Muscle of leg (tissue), 11 donors: ENCODE measurements around the gene HMGCS2. TPM values are rescaled to one million over a fixed set of nuclear protein-coding genes. Genes with fewer than 3 reads are reported as not detected.

Source experiments
- DNase-seq: peaks from one replicate; pipeline ENCODE4 v3.0.0; 2013
- H3K27ac ChIP-seq: one replicate; pipeline ENCODE4 v1.5.1; 2013; ENCODE audit warnings: mild to moderate bottlenecking, low read length, control low read depth
- H3K27me3 ChIP-seq: one replicate; pipeline ENCODE4 v1.6.1; 2013; ENCODE audit warnings: low read length; ENCODE audit not compliant: control insufficient read depth, insufficient read depth
- H3K36me3 ChIP-seq: one replicate; pipeline ENCODE4 v1.6.1; 2013; ENCODE audit warnings: low read length; ENCODE audit not compliant: control insufficient read depth, insufficient read depth
- H3K4me1 ChIP-seq: one replicate; pipeline ENCODE4 v1.6.1; 2013; ENCODE audit warnings: low read length; ENCODE audit not compliant: control insufficient read depth, insufficient read depth
- H3K4me3 ChIP-seq: one replicate; pipeline ENCODE4 v1.5.1; 2013; ENCODE audit warnings: low read length, control low read depth
- H3K9me3 ChIP-seq: replicated peaks from 2 replicates; pipeline ENCODE4 v1.6.1; 2013; ENCODE audit warnings: low read depth, low read length; ENCODE audit not compliant: control insufficient read depth
- WGBS: methylation state at CpG from one replicate; pipeline ENCODE4 v1.1.5; 2013; ENCODE audit warnings: missing lambda C conversion rate; ENCODE audit not compliant: insufficient coverage; 5-methylcytosine and 5-hydroxymethylcytosine counted together
- polyA plus RNA-seq, 8 donors: library from polyadenylated mRNA; unstranded; fragments of 120-200 nt; gene quantifications; one replicate each; pipeline versions ENCODE4 v1.2.1 to v1.2.3, GENCODE V29; 2013; ENCODE audit warnings: inconsistent platforms in 1 of 8, low replicate concordance in 1 of 8; ENCODE audit not compliant: insufficient read length in 8 of 8, insufficient read depth in 1 of 8
- total RNA-seq: library from RNA; stranded (reverse); fragments of 120-200 nt; gene quantifications from one replicate; pipeline ENCODE4 v1.2.4, GENCODE V29; 2013

HMGCS2 gene
- total and polyA plus RNA-seq, 9 donors, result 0.13 to 2.9 (median 1.2) TPM; not detected in 4

DNA sequence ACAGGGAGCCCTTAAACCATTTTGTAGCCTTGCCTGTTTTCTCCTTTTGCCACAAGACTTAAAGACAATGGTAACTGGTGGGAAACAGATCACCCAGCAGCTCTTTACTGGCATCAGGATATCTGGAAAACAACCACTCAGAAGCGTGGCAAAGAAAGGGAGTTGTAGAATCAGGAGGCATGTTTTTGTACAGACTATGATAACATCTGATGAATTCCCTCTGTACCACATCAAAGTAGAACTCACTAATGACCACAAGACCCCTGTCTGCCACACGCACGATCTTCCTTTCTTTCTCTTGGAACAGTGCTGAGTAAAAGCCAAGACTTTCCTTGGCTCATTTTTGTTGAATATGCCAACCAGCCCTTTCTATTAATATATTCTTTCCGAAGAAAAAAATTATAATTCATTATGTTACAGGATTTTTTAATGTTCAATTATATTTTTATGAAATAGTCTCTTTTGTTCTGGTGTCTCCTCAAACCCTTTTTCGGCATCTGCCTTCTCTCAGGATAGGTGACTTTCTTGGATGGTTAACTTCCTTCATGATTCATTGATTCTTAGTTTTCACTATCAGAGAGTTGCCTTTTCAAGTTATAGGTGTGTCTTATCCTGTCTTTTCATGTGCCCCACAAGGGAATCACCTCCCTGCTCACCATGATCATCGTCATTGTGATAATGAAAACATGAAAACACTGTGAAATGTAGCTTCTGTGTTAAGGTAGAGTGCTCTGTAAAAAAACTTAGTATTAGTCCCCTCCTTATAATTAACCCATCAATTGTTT, 64.8 kb downstream of the HMGCS2 start:
- Histone ChIP-seq H3K4me3 (no peak overlapping the region), H3K4me1 (no peaks in the 10 kb centered on the region), H3K27me3 (no peaks in the 10 kb centered on the region), H3K36me3 (no peaks in the 10 kb centered on the region), H3K9me3 (peaks cover 7% of the 10 kb centered on the region), H3K27ac (no peak overlapping the region)
- WGBS, result no CpG with 5 or more reads among the region's 6 CpGs
- no peak for DNase-seq

DNA sequence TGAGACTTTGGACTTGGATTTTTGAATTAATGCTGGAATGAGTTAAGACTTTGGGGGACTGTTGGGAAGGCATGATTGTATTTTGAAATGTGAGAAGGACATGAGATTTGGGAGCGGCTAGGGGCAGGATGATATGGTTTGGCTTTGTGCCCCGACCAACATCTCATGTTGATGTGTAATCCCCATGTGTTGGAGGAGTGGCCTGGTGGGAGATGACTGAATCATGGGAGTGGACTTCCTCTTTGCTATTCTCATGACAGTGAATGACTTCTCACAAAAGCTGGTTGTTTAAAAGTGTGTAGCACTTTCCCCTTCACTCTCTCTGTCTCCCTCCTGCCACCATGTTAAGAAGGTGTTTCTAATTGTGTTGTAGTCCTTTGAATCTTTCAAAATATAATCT, 66.3 kb downstream of the HMGCS2 start:
- no CpG with 5 or more reads among the region's 2 CpGs for WGBS
- H3K27ac ChIP-seq, result no peak overlapping the region
- no peaks in the 10 kb centered on the region for H3K4me1 ChIP-seq
- no peaks in the 10 kb centered on the region for H3K27me3 ChIP-seq
- peaks cover 7% of the 10 kb centered on the region for H3K9me3 ChIP-seq
- no peak for DNase-seq
- H3K36me3 ChIP-seq, result no peaks in the 10 kb centered on the region
- H3K4me3 ChIP-seq, result no peak overlapping the region

DNA sequence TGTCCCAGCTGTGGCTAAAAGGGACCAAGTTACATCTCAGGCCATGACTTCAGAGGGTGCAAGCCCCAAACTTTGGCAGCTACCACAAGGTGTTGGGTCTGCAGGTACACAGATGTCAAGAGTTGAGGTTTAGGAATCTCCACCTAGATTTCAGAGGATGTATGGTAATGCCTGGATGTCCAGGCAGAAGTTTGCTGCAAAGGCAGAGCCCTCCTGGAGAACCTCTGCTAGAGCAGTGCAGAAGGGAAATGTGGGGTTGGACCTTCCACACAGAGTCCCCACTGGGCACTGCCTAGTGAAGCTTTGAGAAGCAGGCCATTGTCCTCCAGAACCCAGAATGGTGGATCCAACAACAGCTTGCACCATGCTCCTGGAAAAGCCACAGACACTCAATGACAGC, 67.0 kb downstream of the HMGCS2 start:
- Histone ChIP-seq H3K4me3 (no peak overlapping the region), H3K27ac (no peak overlapping the region), H3K4me1 (no peaks in the 10 kb centered on the region), H3K9me3 (peaks cover 7% of the 10 kb centered on the region), H3K27me3 (no peaks in the 10 kb centered on the region), H3K36me3 (no peaks in the 10 kb centered on the region)
- no peak for DNase-seq

DNA sequence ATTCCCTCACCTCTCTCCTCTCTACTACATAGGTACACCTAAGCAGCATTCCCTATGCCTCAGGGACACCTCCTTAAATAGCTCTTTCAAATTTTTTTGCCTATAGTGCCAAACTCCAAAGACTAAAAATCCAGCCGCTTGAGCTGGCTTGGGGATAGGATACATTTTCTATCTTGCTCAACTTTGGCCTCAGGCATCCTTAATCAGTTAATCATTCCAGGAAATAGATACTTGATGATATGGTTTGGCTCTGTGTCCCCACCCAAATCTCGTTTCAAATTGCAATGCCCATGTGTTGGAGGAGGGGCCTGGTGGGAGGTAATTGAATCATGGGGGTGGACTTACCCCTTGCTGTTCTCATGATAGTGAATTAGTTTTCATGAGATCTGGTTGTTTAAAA, 68.4 kb downstream of the HMGCS2 start:
- no peak for DNase-seq
- H3K27ac ChIP-seq, result no peak overlapping the region
- WGBS, result no CpG with 5 or more reads among the region's 2 CpGs

More for the DNA sequence above, 68.4 kb downstream of the HMGCS2 start:
- Histone ChIP-seq H3K36me3 (no peaks in the 10 kb centered on the region), H3K27me3 (no peaks in the 10 kb centered on the region), H3K4me3 (no peak overlapping the region), H3K4me1 (no peaks in the 10 kb centered on the region), H3K9me3 (peaks cover 7% of the 10 kb centered on the region)

Other genes starting within 250 kb of the HMGCS2 start
- 10.1 TPM for gene ZNF697, start 120.6 kb downstream of the HMGCS2 start, total RNA-seq
- gene ZNF697, start 120.6 kb downstream of the HMGCS2 start, polyA plus RNA-seq, result 10 to 100 TPM in 2 of 8 donors, 1 to 10 TPM in 6; 8.0 to 11.6 (median 9.8) TPM
- gene PHGDH, start 57.0 kb downstream of the HMGCS2 start, total RNA-seq, result 50.6 TPM
- gene PHGDH, start 57.0 kb downstream of the HMGCS2 start, polyA plus RNA-seq, result 100 to 1,000 TPM in 1 of 8 donors, 10 to 100 TPM in 7; 59.3 to 105 (median 78.1) TPM
- gene REG4, start 42.6 kb upstream of the HMGCS2 start, total RNA-seq, result not detected
- 10 to 100 TPM in 1 of 8 donors, 1 to 10 TPM in 1, under 1 TPM in 2, not detected in 4; 0.07 to 15.1 (median 3.1) TPM for gene REG4, start 42.6 kb upstream of the HMGCS2 start, polyA plus RNA-seq
- gene ADAM30, start 127.6 kb upstream of the HMGCS2 start, total RNA-seq, result not detected
- gene ADAM30, start 127.6 kb upstream of the HMGCS2 start, polyA plus RNA-seq, result not detected